ENCODE measurements around the gene FAAH.
A peak's percentile ranks its signal among the peaks of the same experiment; 100 is the strongest.
"Not testable (repeated sequence)": the region's sequence is repeated elsewhere in the genome, so short reads cannot be mapped to it uniquely, and the experiment has no call there.

The FAAH gene

GRCh38 chr1:46394108-46394871, at the start of gene FAAH:
TSS of gene FAAH (plus strand) at chr1:46394317. CDS start at chr1:46394349, 32 bp downstream.
- peak; percentile 51 for DNase-seq

GRCh38 chr1:46344481-46344880, 49.6 kb upstream of the FAAH start:
- no peak for DNase-seq

- no peak for DNase-seq
Observed at GRCh38 chr1:46345281-46345680, 48.8 kb upstream of the FAAH start.

GRCh38 chr1:46352363-46352762, 41.8 kb upstream of the FAAH start:
- no peak for DNase-seq

GRCh38 chr1:46355920-46356319, 38.2 kb upstream of the FAAH start:
- DNase-seq = not testable (repeated sequence)

- DNase-seq = no peak
Observed at GRCh38 chr1:46362158-46362557, 32.0 kb upstream of the FAAH start.

- DNase-seq = no peak
Observed at GRCh38 chr1:46363121-46363520, 31.0 kb upstream of the FAAH start.

- DNase-seq = no peak
Observed at GRCh38 chr1:46364612-46365011, 29.5 kb upstream of the FAAH start.

GRCh38 chr1:46365796-46366195, 28.3 kb upstream of the FAAH start:
- not testable (repeated sequence) for DNase-seq

- no peak for DNase-seq
Observed at GRCh38 chr1:46367072-46367471, 27.0 kb upstream of the FAAH start.

- DNase-seq = not testable (repeated sequence)
Observed at GRCh38 chr1:46367701-46368100, 26.4 kb upstream of the FAAH start.

GRCh38 chr1:46368791-46369190, 25.3 kb upstream of the FAAH start:
- DNase-seq = no peak

GRCh38 chr1:46369542-46370213, 24.4 kb upstream of the FAAH start:
- no peak for DNase-seq

- DNase-seq = no peak
Observed at GRCh38 chr1:46370214-46370633, 23.9 kb upstream of the FAAH start.

GRCh38 chr1:46372431-46372830, 21.7 kb upstream of the FAAH start:
- DNase-seq = no peak

- no peak for DNase-seq
Observed at GRCh38 chr1:46379996-46380395, 14.1 kb upstream of the FAAH start.

GRCh38 chr1:46380508-46380907, 13.6 kb upstream of the FAAH start:
- DNase-seq = no peak

- no peak for DNase-seq
Observed at GRCh38 chr1:46393510-46393909, 607 bp upstream of the FAAH start.

- DNase-seq = no peak
Observed at GRCh38 chr1:46394872-46395465, 852 bp downstream of the FAAH start.

GRCh38 chr1:46396441-46397398, 2.6 kb downstream of the FAAH start:
- DNase-seq = no peak

GRCh38 chr1:46399307-46399706, 5.2 kb downstream of the FAAH start:
- DNase-seq = no peak

GRCh38 chr1:46400421-46400820, 6.3 kb downstream of the FAAH start:
- DNase-seq = no peak
